ENCODE results near the gene U2AF2. TPM values are rescaled to one million over a fixed set of nuclear protein-coding genes. Genes with fewer than 3 reads are reported as not detected.

U2AF2 gene
- total and polyA plus RNA-seq, 9 of the 15 experiments (the other 6 are each of a cell fraction or from before 2014, with no cell fraction given): 3.0 to 331 (median 157) TPM

GRCh38 chr19:55647732-55648584, 6.9 kb upstream of the U2AF2 start, which contains the start of gene CCDC106 (continued):
- TF ChIP-seq RERE (CRISPR knock-in tag; IDR thresholded peaks at IDR 0.05; ENCODE audit: borderline replicate concordance) (no peak), CBFA2T3 (IDR thresholded peaks at IDR 0.05) (no peak), E2F3 (CRISPR knock-in tag; IDR thresholded peaks at IDR 0.05) (no peak), MLLT1 (IDR thresholded peaks at IDR 0.05) (peak in 1 of 2 experiments; percentile 41; a peak in 1 of 4 replicates), CREB3L1 (IDR thresholded peaks at IDR 0.05; ENCODE audit: borderline replicate concordance, low read depth) (no peak), ZNF143 (CRISPR knock-in tag; IDR thresholded peaks at IDR 0.05) (no peak), SUPT5H (IDR thresholded peaks at IDR 0.05) (no peak), JUN (IDR thresholded peaks at IDR 0.05; ENCODE audit: borderline replicate concordance, low read depth, low read length) (no peak), JUN (CRISPR knock-in tag; IDR thresholded peaks at IDR 0.05; ENCODE audit: borderline replicate concordance) (no peak), ZBTB12 (CRISPR knock-in tag; IDR thresholded peaks at IDR 0.05) (no peak), ZNF695 (CRISPR knock-in tag; IDR thresholded peaks at IDR 0.05) (no peak), RNF2 (IDR thresholded peaks at IDR 0.05) (no peak; the same call in 1 of the 2 replicates), ELF2 (CRISPR knock-in tag; IDR thresholded peaks at IDR 0.05) (no peak), TBP (optimal IDR thresholded peaks at IDR 0.05; ENCODE audit: low read depth, low read length) (no peak), ZNF184 (CRISPR knock-in tag; IDR thresholded peaks at IDR 0.05) (no peak)
- TF ChIP-seq, protein P1, sequence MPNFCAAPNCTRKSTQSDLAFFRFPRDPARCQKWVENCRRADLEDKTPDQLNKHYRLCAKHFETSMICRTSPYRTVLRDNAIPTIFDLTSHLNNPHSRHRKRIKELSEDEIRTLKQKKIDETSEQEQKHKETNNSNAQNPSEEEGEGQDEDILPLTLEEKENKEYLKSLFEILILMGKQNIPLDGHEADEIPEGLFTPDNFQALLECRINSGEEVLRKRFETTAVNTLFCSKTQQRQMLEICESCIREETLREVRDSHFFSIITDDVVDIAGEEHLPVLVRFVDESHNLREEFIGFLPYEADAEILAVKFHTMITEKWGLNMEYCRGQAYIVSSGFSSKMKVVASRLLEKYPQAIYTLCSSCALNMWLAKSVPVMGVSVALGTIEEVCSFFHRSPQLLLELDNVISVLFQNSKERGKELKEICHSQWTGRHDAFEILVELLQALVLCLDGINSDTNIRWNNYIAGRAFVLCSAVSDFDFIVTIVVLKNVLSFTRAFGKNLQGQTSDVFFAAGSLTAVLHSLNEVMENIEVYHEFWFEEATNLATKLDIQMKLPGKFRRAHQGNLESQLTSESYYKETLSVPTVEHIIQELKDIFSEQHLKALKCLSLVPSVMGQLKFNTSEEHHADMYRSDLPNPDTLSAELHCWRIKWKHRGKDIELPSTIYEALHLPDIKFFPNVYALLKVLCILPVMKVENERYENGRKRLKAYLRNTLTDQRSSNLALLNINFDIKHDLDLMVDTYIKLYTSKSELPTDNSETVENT (CRISPR knock-in tag; IDR thresholded peaks at IDR 0.05): peak; percentile 51; the same call in 1 of the 2 replicates

Data from K562 (cell line).